CD4-positive, alpha-beta T cell treated with Interleukin-15 for 4 hours (primary cell): Measurements from ENCODE around the gene INTS4.
"Not testable (repeated sequence)": the region's sequence is repeated elsewhere in the genome, so short reads cannot be mapped to it uniquely, and the experiment has no call there.

ENCODE experiments used
- DNase-seq: peaks from one replicate; pipeline ENCODE4 v3.0.0-alpha.2; 2020; ENCODE audit warnings: low spot score

Gene INTS4

GRCh38 chr11:77958583-77959177 lies 35.8 kb downstream of the INTS4 start:
- DNase-seq, result not testable (repeated sequence)

- not testable (repeated sequence) for DNase-seq
Measured at GRCh38 chr11:77943296-77943695, 51.2 kb downstream of the INTS4 start.

- not testable (repeated sequence) for DNase-seq
Measured at GRCh38 chr11:77942465-77942864, 52.0 kb downstream of the INTS4 start.

DNA sequence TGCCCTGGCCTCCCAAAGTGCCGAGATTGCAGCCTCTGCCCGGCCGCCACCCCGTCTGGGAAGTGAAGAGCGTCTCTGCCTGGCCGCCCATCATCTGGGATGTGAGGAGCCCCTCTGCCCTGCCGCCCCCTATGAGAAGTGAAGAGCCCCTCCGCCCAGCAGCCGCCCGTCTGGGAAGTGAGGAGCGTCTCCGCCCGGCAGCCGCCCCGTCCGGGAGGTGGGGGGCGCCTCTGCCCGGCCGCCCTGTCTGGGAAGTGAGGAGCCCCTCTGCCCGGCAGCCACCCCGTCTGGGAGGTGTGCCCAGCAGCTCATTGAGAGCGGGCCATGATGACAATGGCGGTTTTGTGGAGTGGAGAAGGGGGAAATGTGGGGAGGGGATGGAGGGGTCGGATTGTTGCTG lies 60.9 kb downstream of the INTS4 start:
- not testable (repeated sequence) for DNase-seq

GRCh38 chr11:77930334-77931208 lies 63.9 kb downstream of the INTS4 start:
- DNase-seq, result not testable (repeated sequence)

GRCh38 chr11:77917713-77918112 lies 76.8 kb downstream of the INTS4 start:
- not testable (repeated sequence) for DNase-seq

DNA sequence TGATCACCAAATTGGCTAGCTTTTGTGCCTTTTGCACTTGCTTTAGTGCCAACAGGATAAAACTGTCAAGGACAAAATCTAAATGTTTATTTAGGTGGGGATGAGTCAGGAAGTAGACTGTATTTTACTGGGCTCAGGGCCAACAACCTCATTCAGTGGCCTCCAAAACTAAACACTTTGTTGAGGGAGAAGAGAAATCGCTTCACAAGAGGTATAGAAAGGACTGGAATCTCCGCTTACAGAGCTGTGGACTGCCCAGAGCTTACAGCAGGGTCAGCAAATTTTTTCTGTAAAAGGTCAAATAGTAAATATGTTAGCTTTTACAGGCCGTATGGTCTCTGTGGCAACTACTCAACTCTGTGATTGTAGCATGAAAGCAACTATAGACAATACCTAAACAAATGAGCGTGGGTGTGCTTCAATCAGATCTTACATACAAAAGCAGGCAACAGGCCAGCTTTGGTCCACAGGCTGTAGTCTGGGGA lies 80.1 kb downstream of the INTS4 start:
- not testable (repeated sequence) for DNase-seq

GRCh38 chr11:77913608-77914306 lies 80.7 kb downstream of the INTS4 start:
- DNase-seq, result not testable (repeated sequence)

DNA sequence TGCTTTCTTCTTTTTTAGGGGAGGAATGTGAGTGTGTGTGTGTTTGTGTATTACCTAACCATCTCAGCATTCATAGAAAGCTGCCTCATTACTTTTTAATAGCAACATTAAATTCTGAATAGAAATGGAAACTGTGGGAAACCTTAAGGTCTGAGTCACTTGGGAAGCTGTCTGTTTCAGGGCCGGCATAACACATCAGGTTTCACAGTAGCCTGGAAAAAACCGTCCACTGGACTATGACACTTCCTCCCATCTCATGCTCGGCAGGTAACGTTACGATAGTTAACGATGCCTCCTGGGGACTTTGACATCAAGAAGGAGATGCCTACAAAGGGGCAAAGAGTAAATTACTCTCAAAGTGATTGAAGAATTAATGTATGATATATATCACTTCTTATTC lies 83.6 kb downstream of the INTS4 start:
- DNase-seq, result not testable (repeated sequence)

GRCh38 chr11:77909277-77909676 lies 85.2 kb downstream of the INTS4 start:
- DNase-seq, result no peak

DNA sequence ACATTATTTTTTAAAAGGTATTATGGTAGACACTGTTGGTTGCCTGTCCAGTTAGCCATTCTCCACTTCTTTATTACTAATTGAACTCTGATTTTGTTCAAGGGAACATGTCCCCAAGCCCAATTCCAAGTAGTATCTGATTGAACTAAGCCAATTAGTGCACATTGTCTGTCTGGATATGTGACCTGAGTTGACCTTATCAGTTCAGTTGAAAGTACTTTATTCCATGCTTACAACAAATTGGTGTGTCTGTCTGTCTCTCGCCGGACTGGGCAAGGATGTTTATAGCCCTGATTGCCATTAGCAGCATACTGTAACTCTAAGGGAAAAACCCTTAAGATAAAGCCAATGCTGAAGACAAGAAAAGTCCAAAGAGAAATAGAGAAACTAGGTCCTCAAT lies 85.6 kb downstream of the INTS4 start:
- DNase-seq, result no peak

- not testable (repeated sequence) for DNase-seq
Measured at GRCh38 chr11:77894949-77895348, 99.5 kb downstream of the INTS4 start.

- not testable (repeated sequence) for DNase-seq
Measured at GRCh38 chr11:77891703-77892102, 102.8 kb downstream of the INTS4 start.

- DNase-seq, result not testable (repeated sequence)
Measured at GRCh38 chr11:77891256-77891655, 103.2 kb downstream of the INTS4 start.

GRCh38 chr11:77890619-77891056 lies 103.8 kb downstream of the INTS4 start:
- DNase-seq, result not testable (repeated sequence)

DNA sequence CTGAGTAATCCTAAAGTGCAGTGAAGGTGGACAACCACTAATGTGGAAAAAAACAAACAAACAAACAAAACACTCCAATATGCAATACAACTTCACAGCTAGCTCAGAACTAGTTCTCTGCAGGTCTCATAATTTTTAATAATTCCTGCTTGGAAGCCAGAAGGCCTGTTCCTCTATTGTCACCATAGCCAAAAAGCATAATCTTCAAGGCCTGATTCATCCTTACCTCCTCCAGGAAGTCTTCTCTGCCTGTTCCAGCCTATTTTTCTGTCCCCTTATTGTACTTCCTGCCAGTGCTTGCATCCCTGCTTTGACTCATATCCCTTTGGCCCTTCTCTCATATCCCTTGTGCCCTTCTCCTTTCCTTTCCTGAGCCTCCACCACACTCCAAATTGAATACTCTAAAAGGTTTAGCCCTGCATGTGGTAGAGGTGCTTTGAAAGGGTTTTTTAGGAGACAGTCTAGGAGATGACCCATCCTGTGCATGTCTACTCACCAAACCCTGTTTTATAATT lies 104.3 kb downstream of the INTS4 start:
- DNase-seq, result not testable (repeated sequence)

DNA sequence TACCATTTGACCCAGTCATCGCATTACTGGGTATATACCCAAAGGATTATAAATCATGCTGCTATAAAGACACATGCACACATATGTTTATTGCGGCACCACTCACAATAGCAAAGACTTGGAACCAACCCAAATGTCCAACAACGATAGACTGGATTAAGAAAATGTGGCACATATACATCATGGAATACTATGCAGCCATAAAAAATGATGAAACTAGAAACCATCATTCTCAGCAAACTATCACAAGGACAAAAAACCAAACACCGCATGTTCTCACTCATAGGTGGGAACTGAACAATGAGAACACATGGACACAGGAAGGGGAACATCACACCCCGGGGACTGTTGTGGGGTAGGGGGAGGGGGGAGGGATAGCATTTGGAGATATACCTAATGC lies 105.4 kb downstream of the INTS4 start:
- not testable (repeated sequence) for DNase-seq

DNA sequence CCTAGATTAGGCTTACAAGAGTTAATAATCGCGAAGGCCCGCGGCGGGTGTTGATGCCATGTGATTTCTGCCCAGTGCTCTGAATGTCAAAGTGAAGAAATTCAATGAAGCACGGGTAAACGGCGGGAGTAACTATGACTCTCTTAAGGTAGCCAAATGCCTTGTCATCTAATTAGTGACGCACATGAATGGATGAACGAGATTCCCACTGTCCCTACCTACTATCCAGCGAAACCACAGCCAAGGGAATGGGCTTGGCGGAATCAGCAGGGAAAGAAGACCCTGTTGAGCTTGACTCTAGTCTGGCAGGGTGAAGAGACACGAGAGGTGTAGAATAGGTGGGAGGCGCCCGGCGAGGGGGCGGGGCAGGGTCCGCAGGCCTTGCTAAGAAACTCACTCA lies 108.1 kb downstream of the INTS4 start:
- DNase-seq, result no peak

DNA sequence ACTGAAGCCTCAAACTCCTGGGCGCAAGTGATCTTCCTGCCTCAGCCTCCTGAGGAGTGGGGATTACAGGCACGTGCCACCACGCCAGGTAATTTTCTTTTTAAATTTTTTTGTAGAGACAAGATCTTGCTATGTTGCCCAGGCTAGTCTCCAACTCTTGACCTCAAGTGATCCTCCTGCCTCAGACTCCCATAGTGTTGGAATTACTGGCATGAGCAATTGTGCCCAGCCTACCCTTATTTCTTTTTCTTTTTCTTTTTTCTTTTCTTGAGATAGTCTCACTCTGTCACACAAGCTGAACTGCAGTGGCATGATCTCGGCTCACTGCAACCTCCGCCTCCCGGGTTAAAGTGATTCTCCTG lies 109.7 kb downstream of the INTS4 start:
- no peak for DNase-seq

GRCh38 chr11:77884186-77884828 lies 110.2 kb downstream of the INTS4 start:
- no peak for DNase-seq

DNA sequence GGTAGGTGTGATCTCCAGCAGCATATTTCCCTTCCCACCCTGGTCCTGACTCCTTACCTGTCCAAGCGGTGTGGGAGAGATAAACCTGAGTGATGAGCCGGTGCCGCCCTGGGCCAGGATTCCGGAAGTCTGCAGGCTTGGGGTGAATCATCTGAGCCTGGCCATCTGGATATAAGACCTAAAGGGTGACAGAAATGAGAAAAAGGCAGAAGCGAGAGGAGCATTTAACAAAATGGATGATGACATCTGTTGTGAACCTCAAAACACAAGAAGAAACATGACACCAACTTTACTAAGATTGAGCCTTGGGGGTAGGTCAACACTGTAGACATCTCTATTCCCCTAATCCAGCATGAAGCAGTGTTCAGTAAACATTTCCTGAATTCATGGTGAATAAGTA lies 110.7 kb downstream of the INTS4 start:
- DNase-seq, result no peak

- DNase-seq, result no peak
Measured at GRCh38 chr11:77882396-77882795, 112.1 kb downstream of the INTS4 start.
